Islet of Langerhans (tissue), 1 donor: ENCODE data around the gene KRTAP10-2.

ENCODE experiments used
- FAIRE-seq: peaks from one replicate; lab custom pipeline; 2011; peaks lifted over from hg19 to GRCh38; lab: Jason Lieb, UNC

The KRTAP10-2 gene

GRCh38 chr21:44537930-44538911, 13.1 kb downstream of the KRTAP10-2 start:
- no peak for FAIRE-seq

- FAIRE-seq: no peak
These were observed 15.3 kb downstream of the KRTAP10-2 start for GRCh38 chr21:44535963-44536362.

- no peak for FAIRE-seq
These were observed 16.6 kb downstream of the KRTAP10-2 start for GRCh38 chr21:44534688-44535087.

GRCh38 chr21:44533891-44534627, 17.2 kb downstream of the KRTAP10-2 start:
- no peak for FAIRE-seq

- FAIRE-seq: no peak
These were observed 18.0 kb downstream of the KRTAP10-2 start for GRCh38 chr21:44533121-44533890.

GRCh38 chr21:44532712-44533111, 18.6 kb downstream of the KRTAP10-2 start:
- no peak for FAIRE-seq

GRCh38 chr21:44531606-44532564, 19.4 kb downstream of the KRTAP10-2 start:
- FAIRE-seq: no peak

- FAIRE-seq: no peak
These were observed 20.3 kb downstream of the KRTAP10-2 start for GRCh38 chr21:44530903-44531605.

GRCh38 chr21:44530221-44530902, 20.9 kb downstream of the KRTAP10-2 start:
- no peak for FAIRE-seq

GRCh38 chr21:44529503-44530125, 21.7 kb downstream of the KRTAP10-2 start:
- no peak for FAIRE-seq

GRCh38 chr21:44529011-44529421, 22.3 kb downstream of the KRTAP10-2 start:
- FAIRE-seq: no peak

- FAIRE-seq: no peak
These were observed 22.7 kb downstream of the KRTAP10-2 start for GRCh38 chr21:44528634-44528995.

- no peak for FAIRE-seq
These were observed 23.2 kb downstream of the KRTAP10-2 start for GRCh38 chr21:44527983-44528633.

GRCh38 chr21:44527156-44527982, 23.9 kb downstream of the KRTAP10-2 start:
- FAIRE-seq: no peak

GRCh38 chr21:44526096-44526997, 25.0 kb downstream of the KRTAP10-2 start:
- FAIRE-seq: no peak

GRCh38 chr21:44525391-44526095, 25.8 kb downstream of the KRTAP10-2 start:
- no peak for FAIRE-seq
